ENCODE results near the gene CYRIA.

The CYRIA gene

DNA sequence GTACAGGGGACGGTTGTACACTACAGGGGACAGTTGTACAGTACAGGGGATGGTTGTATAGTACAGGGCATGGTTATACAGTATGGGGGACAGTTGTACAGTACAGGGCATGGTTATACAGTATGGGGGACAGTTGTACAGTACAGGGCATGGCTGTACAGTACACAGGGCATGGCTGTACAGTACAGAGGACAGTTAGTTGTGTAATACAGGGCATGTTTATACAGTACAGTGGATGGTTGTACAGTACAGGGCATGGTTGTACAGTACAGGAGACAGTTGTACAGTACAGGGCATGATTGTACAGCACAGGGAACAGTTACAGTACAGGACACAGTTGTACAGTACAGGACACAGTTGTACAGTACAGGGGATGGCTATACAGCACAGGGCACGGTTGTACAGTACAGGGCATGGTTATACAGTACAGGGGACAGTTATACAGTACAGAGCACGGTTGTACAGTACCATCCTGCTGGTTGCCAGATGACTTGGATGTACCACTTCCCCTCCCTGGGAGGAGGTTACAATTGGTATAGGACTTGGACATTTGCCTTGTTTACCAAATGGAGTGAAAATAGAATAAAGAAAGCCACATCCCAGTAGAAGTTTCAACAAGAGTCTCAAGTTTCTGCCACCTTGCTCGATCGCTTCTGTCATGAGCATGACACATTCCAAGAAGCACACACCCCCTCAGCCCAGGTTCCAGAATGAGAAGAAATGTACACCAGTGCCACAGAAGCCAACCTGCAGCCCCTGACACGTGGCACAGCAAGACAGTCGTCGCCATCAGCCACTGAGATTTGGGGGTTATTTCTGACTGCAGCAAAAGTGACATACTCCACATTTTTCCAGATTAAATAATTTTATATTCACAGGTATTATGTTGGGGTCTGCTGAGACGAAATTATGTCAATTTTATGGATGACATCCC is 16.0 kb downstream of the CYRIA start:
- DNase-seq = no peak

DNA sequence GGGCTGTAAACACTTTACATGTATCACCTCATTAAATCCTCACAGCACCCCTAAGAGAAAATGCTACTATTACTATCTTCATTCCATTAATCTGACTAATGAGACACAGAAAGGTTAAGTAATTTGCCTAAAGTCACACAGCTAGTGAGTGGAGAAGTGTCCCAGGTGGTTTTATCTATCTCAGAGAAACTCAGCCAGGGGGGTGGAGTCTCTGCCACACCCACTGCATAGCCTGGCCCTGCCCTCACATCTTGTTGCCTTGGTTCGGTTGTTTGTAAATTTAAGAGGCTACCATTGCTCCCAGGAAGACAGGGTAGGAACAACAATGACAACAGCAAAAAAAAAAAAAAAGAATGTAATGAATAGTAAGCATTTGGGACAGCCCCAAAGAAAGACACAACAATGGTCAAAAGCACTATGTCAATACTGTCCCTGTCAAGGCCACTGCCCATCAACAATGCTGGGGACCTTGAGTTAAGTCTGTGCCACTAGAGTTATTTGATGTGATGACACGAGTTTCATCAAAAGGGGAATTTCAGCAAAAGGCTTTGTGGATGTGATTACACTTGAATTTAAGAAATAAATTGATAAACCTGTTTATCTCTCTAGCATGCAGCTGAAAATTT is 17.5 kb downstream of the CYRIA start:
- DNase-seq = no peak

DNA sequence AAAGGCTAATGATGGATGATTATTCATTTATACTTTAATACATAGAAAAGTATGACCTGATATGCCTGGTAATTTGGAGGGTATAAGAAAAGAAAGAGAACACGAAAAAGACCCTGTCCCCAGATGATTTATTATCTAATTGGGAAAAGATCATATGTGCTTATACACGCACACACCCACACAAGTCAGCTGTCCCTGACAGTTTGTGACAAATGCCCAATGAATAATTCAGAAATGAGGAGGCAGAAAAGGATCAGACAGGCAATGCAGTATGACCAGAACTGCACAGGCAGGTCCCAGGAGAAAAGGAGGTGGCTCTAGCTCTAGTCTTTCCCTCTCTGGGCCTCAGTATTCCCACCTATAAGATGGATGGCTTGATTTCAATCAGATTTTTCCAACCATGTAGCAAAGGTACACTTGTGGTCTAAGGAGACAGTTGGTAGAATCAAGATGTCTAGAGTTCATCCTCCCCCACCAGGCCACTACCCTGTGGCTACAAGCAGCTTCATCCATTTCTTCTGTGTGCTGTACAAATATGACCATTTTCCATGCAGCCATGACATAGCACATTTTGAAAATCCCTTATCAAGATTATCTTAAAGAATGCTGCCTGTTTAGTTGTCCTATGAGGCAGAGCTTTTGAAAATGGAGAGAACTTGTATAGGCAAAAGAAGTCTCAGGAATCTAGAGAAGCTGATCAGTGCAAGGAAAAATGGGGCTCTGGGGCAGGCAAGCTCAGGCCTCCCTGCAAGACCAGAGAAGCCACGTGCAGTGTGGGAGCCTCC is 19.7 kb downstream of the CYRIA start:
- no peak for DNase-seq

DNA sequence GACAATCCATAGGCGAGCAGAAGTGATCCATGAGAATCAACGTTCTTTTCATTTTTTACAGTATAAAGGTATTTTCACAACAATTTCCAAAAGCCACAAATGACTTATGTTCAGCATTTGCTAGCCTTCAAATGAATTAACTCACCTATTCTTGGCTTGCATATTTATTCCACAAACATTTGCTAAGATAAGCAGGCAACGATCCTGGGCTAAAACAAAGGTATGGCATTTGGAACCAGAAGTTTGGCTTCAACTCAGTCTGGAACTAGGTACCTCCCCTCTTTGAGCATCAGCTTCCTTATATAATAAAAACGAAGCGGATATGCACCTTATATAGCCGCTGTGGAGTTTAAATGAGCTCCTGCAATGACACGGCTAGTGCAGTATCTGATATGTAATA is 20.5 kb downstream of the CYRIA start:
- DNase-seq = no peak

DNA sequence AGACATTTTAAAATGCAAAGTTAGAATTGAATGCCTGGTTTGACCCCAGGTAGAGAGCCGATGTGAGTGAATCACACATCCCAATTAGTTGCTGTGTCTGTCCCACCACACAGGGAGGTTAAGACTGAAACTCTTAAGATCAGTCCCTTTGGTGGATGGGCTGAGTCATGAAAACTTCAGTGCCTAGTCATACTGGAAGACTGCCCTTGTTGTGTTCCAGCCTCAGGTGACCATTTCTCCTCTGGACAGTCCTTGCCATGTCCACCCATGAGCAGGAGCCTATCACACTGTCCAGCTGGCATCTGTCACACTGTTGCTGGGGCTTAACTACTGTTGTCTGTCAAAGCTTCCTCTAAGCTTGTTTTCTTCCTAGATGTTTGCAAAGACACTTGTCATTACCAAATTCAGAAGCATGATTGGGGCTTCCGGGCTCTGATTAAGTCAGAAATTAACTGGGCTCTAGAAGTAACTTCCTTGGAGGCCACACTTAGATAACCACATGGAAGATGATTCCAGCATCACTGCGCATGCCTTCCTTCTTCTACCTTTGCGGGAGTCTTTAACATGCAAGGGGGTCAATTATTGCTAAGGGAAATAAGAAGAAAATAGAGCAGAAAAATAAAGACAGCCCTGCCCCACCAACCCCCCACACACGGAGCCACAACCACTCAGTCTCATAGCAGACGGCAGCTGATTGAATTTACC is 21.3 kb downstream of the CYRIA start:
- DNase-seq = no peak

DNA sequence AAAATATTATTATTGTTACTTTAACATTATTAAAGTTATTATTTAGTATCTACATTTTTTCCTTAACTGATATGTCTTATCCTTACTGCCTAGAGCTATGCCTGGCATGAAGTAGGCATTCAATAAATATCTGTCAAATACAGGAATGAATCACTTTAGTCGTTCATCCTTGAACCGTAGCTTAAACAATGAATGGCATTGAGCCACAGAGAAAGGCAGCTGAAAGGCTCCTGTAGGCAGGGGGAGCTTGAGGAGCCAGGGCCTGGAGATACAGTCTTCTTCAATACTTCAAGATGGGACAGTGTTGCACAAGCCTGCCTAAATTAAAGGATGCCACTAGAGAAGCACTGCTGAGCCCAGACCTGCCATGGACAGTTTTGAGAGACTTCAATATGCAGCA is 22.5 kb downstream of the CYRIA start:
- no peak for DNase-seq

DNA sequence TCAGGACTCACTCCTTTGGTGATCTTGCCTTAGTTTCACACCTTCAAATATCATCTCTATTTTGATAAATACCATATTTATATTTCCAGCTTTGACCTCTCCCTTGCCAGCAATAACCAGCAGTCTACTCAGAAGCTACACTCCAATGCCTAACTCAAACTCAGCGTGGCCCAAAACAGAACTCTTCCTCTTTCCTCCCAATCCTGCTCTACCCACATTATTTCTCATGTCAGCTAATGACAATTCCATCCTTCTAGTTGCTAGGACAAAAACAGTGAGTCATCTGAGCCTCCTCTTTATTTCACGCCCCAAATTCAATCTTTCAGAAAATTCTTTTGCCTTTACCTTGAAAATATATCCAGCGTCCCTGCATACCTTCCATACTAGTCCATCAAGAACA is 23.5 kb downstream of the CYRIA start:
- DNase-seq = no peak

DNA sequence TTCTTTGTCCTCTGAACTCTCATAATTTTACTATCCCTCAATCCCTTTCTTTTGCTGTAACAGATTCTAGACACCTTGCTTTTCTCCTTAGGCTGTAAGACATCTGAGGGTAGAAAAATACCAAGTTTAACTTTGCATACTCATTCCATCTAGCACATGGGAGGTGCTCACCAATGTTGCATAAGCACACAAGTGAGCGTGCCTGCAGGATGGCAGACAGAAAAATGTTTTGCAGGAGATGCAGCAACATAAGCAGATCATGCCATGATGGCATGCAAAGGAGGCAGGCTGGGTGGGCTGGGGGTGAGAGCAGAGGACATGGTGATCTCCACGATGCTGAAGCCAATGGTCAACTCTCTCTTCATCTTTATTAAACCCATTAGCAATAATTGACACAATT is 24.1 kb downstream of the CYRIA start:
- DNase-seq = no peak

DNA sequence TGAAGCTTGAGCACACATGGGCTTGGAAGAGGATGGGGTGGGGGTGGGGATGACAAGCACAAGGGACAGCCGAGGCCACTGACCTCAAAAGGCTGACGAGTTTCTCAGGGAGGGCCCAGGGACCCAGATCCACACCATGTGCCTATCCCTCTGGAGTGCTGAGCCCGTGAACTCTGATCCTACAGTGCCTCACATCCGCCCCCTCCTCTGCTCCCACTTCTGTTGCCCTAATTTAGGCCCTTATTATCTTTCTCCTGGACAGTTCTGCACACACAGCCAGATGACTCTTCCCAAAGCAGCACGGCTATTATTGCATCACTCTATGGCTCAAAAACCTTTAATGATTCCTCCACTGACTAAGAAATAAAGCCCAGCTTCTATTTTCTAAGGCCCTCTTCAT is 24.8 kb downstream of the CYRIA start:
- no peak for DNase-seq

DNA sequence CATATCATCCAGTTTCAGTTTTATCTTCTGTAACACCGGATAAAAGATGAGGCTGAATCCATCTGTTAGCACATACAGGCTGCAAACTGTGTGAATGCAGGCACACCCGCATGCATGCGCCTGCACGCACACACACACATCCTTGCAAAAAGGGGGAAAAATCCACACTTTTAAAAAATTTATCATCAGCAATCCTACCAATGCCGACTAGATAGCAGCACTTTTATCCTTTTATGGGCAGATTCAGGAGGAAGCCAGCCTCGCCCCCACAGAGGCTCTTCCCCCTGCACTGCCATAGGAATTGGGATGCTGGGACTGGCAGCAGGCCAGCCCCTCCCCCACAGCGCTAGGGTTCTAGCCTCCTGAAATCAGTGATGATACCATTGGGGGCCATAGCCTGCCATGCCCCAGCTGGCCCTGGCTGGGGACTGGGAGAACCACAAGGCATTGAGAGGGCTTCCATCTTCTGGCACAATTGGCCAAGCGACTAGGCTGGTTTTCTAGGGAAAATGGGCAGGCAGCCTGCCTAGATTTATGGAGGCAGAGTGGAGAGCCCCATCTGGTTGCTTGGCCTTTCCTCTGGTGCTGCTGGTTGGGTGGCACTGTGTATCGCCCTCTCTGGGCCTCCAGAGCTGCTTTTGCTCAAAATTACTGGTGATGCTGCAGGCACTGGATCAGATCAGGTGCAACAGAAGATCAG is 25.5 kb downstream of the CYRIA start:
- DNase-seq = no peak

DNA sequence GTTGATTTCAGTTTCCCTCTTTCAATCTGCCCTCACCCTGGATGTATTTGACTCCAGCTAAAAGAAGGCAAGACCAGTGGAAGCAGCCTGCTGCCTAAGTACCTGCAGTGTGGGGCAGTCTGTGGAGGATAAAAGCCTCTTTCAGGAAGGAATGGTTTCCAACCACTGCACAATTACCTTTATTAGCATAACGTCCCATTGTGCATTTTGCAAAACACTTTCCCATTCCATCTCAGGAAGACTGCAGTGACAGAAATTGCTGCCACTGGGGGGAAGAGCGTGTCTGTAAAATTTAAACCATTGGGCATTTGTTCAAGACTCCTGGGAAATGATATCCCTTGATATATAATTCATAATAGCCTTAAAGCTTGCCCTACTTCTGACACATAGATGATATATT is 26.2 kb downstream of the CYRIA start:
- DNase-seq = no peak

DNA sequence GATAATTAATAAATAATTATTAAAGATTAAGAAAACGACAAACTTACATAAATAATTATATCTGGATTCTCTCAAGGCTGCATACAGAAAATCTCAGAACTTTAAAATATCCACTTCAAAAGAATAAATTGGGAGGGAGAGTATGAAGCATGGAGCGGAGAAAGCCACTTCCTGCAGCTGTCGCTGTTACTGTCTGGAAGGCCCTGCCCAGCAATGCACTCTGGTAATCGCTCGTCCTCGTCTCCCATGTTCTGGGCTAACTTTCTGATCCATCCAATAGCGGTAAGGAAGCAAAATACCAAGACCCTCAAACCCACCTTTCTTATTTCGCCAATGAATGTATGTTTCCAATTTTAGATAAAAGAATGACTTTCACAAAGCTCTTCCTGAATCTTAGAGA is 26.7 kb downstream of the CYRIA start:
- DNase-seq = no peak

DNA sequence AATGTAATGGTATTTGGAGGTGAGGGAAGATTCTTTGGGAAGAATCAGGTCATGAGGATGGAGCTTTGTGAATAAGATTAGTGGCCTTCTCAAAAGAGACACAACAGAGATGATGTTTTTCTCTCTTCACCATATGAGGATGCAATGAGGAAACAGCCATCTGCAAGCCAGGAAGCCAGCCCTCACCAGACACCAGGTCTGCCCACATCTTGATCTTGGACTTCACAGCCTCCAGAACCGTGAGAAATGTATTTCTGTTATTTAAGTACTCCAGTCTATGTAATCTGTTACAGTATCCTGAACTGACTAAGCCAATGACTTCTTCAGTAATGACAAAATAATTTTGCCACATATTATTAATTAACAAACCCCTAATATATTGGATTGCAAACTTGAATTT is 28.3 kb downstream of the CYRIA start:
- DNase-seq = no peak

DNA sequence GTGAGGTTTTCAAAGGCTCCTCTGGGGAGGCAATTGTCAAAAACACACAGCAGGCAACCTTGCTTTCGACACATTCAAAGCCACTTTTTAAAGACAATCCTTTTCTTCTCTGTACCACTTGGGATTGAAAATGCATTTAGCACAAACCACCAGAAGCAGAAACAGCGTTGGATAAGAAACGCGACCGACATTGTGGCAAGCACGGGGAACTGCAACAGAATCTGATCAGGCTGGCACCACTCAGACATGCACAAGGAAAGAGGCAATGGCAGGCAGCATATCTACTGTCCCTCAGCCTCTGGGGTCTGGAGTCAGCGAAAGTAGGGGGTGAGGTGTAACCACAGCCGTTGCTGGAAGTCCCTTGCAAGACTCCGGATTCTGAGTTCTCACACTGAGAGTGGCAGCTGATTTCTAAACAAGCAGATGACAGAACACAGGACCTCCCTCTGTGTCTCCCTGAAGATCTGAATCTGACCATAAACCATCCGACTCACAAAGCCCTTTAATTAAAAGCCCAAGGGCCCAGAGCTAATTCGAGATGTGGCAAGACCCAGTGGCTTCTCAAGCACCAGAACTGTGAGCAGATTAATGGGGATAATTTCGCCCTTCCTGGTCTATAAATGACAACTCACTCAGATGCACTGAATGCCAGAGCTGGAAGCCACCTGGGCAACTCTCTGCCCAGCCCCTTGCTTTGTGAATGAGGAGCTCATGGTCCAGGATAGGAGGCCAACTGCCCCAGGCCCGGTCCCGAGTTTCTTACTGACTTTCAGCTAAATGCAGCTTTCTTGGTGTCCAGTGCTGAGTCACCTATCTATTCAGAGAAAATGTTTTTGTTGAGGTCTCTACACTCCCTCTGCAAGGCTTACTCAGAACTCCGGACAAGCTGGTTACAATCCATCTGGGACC is 29.6 kb downstream of the CYRIA start:
- DNase-seq = no peak

DNA sequence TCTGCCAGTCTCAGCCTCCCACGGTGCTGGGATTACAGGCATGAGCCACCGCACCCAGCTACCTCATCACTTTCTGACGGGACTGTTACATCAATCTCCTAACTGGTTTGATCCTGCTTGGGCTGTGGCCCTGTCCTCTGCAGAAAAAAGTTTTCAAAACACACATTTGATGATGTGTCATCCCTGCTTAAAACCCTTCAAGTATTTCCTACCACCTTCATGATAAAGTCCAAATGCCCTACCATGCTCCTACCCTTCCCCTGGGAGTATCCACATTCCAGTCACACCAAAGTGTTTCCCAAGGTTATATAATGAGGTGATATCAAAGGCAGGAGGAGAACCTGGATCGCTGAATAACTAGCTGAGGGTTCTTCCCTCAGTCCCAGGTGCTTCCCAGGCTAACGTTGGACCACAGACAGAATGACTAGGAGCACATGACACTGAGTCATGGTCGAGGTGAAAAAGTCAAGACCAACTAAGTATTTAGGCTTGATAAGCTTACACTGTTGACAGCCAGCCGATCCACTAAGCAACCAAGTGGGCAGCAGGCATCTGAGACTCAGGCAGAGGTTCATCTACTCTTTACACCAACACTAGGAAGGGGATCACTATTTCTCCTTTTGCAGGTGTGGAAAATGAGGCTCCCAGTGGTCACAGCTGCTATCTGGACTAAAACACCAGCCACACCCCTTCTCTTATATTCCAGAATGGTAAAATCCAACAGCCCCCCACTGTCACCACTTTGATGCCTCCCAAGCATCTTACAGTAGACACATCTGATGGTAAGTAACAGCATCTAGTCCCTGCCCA is 31.8 kb downstream of the CYRIA start:
- DNase-seq = no peak

DNA sequence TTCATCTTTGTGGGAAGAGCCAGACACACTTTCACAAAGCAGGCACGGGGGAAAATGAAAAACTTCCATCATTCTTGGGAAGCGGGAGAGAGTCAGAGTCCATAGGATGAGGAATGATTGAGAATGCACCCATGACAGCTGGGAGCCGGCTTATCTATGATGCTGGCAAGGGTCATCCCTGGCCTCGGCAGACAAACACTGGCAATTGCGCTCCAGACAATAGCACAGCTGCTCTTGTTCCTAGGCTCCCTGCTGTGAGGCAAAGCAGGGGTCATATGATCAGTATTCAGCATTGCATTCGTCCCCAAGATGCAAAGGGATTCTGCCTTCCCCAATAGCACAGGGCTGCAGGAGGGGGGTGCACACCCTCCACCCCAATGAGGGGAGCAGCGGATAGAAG is 33.0 kb downstream of the CYRIA start:
- DNase-seq = no peak

DNA sequence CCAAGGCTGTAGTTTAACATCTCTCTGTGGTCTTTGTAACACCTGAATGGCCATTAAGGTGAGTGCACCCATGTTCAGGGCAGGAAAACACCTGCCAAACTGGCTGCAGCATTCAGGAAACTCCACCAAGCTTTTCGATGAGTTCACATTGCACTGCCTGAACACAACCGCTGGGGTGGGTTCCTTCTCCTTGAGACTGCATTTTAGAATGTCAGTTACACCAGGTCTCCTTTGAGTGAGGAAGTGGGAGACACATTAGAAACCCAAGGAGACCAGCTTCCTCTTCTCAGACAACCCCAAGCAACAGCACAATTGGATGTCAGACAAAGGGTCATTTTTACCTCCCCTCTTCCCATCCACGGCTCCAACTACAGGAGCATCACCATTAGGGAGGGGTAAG is 35.2 kb downstream of the CYRIA start:
- DNase-seq = no peak

DNA sequence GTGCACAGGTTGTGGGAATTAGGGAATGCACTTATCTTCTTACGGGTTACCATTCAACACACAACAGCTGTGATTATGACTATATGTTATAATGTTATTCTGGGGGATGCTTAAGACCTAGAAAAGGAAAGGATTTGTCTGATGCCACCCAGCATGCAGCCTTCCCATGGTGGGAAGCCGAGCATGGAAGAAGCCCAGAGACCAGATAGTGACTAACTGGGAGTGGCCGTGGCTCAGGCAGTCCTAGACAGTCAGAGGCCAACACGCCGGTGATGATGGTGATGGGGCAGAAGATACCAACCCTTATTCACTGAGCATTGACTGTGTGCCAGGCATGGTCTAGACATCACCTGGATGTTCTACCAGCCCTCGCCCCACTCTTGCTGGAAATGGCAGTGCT is 35.9 kb downstream of the CYRIA start:
- no peak for DNase-seq

DNA sequence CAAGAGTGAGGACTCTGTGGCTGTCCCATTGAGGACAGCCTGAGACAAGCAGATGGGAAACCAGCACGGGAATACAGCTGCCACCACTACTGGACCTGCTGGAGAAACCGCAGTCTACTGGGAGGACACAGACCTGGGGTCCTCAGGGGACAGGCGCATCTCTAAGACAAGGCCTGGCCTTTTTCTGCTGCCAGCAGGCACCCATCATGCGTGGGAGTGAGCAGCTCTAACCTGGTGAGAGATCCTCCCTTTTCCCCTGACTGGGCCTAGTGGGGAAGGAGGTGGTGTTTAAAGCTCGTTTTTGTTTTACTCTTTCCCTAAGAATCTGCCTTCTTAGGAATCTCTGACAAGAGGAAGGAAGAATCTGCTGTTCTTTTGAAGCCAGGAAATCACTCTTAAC is 36.6 kb downstream of the CYRIA start:
- DNase-seq = no peak

DNA sequence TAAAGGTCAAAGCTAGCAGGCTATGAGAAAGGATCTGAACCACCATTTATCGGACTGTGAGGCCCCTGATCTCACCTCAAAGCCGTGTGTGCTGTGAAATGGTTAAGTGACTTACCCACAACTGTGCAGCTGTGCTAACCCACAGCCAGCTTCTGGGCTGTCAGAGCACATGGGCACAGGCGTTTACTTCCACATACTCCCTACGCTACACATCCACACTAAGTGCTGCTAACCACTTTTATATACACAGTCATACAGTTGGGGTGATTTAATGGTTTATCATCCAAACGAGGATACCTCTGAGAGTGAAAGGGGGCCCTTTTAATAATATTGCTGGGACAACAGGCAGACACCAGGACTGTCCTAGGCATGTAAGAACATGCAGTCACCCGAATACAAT is 37.3 kb downstream of the CYRIA start:
- no peak for DNase-seq

Data from activated naive CD4-positive, alpha-beta T cell treated with anti-CD3 and anti-CD28 coated beads, Interleukin-2, amount 50 U/mL, for 16 hours (primary cell).